GM18858 (cell line): ENCODE data around the gene MKNK2.
"Not testable (repeated sequence)": the region's sequence is repeated elsewhere in the genome, so short reads cannot be mapped to it uniquely, and the experiment has no call there.

Source experiments
- ATAC-seq: cut with Tn5 transposase; IDR thresholded peaks from one replicate; pipeline ENCODE4 v1.9.1; 2021; ENCODE audit not compliant: unreplicated experiment

The MKNK2 gene

GRCh38 chr19:1997353-1998233, 53.5 kb downstream of the MKNK2 start:
- ATAC-seq, result no peak

DNA sequence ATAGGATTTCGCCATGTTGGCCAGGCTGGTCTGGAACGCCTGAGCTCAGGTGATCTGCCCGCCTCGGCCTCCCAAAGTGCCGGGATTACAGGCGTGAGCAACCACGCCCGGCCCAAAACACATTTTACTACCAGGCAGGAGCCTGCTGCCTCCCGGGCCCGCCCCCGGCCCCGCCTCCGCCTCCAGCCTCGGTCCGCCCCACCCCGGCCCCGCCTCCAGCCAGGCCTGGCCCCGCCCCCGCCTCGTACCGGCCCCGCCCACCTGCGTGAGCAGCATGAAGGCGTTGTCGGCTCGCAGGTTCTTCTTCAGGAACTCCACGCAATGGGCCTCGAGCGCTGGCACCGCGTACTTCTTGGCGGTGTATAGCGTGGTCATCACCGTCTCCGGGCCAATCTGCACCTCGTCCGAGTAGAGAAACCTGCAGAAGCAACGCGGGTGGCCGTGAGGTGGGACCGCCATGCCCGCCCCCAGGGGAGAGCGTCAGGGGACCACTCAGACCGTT, 58.2 kb downstream of the MKNK2 start:
- ATAC-seq, result no peak

GRCh38 chr19:1991018-1991913, 59.8 kb downstream of the MKNK2 start:
- no peak for ATAC-seq

- no peak for ATAC-seq
Measured at GRCh38 chr19:1990230-1991017, 60.6 kb downstream of the MKNK2 start.

DNA sequence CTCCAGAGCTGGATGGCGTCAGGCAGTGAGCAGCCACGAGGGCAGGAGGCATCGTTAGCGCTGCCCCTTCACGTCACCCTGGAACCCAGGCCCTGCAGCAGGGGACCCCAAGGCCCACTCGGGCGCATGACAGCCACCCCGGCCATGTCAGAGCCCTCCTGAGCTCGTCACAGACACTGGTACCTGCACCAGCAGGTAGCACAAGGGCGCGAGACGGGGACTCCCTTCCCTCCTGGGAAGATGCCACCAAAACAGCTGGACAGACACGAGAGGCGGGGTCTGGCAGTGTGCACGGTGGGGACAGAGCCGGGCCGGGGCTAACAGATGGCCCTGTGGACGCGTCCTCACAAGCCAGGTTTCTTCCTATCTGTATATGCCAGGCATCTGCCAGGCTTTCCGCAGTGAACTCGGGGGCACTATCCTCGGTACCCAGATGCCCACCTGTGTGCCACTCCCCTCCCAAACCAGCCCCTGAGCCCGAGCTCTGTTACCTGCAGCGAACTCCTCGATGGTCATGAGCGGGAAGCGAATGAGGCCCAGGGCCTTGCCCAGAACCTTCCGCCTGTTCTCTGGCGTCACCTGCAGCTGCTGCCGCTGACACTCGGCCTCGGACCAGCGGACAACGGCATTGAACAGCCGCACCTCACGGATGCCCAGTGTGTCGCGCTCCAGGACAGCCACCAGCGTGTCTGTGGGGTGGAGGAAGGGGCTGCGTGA, 61.4 kb downstream of the MKNK2 start:
- ATAC-seq, result no peak

DNA sequence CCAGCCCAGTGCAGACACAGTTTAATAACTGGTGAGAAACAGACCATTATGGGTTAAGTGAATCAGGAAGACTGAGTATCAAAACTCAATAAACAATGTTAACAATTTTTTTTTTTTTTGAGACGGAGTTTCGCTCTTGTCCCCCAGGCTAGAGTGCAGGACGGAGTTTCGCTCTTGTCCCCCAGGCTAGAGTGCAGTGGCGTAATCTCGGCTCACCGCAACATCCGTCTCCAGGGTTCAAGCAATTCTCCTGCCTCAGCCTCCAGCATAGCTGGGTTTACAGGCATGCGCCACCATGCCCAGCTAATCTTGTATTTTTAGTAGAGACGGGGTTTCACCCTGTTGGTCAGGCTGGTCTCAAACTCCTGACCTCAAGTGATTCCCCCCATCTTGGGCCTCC, 62.6 kb downstream of the MKNK2 start:
- not testable (repeated sequence) for ATAC-seq
